ENCODE measurements around the gene INTS7.
"Not testable (repeated sequence)": the region's sequence is repeated elsewhere in the genome, so short reads cannot be mapped to it uniquely, and the experiment has no call there.

Gene INTS7

DNA sequence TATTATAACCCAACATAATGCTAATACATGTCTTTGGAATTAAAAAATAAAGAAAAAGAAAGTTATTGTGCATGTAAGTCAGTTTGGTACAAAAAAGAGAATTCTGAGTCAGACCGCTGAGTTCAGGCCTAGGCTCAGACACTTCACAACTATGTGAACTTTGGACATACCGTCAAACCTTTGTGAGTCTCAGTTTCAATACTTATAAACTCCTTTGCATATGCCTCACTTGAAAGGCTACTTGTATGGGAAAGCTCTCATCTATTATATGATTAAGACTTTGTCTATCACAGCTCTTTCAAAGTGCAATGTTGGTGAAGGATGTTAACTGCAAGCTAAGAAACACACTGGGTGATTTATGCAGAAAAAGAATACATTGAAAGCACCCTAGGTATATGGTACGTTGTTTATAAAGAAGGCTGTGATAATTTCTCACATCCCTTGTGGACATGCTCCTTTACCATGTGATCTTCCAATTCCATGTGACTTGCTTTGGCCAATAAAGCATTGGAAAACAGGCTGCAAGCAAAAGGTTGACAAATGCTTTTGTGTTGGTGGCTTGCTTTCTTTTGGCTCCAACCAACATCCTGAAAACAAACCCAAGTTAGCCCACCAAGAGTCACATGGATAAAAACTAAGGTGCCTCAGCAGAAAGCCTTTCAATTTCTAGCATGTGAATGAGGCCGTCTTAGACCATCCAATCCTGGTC lies 49.6 kb downstream of the INTS7 start:
- DNase-seq (ENCODE audit: low read depth in 3 of 3), result no peak

DNA sequence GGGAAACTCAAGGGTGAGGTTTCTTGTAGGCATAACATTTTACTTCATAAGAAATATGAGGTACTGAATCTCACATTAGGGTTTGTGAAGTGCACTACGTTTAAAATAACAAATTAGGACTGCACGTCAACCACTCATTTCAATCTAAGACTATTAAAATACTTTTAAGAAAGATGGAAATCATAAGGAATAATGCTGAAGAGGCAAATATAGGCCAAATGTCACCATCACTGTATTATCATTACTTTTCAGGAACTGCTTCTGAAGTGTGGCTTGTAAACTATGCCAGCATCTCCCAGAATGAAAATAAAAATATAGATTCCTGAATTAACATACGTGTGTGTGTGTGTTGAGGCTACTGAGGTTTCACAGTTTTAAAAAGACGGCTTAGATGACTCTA lies 56.8 kb downstream of the INTS7 start:
- no peak for DNase-seq (ENCODE audit: low read depth in 3 of 3)

DNA sequence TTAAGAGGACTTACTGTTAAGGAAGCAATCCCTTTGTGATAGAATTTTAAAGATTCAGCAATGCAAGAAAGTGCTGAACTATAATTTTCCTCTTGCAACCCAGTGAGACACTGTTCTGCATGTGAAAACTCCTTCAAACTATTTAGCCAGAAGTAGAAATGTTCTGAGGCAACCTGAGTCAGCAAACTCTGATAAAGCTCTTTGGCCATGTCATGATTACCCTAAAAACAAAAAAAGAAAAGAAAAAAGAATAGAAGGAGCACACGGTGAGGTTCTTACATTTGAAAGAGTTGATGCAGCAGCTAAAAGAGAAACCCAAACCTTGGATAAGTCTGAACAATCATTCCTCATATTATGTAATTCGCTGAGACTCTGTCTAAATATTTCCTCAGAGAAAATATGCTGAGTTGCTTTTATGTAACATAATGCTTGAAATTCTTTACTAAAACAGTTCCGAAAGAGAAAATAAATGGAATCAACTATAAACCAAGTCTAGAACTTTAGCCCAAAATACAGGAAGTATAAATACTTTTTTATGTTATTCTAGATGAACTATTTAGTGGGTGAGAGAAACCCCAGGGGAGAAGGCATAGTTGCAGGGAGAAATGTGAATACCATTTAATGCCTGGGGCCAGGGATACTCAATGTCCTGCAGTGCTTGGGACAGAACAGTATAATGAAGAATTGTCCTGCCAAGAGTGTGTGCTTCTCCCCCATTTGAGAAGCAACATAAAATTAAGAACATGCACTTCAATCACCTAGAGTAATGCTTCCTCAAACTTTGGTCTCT lies 60.0 kb downstream of the INTS7 start:
- DNase-seq (ENCODE audit: low read depth in 3 of 3), result no peak

DNA sequence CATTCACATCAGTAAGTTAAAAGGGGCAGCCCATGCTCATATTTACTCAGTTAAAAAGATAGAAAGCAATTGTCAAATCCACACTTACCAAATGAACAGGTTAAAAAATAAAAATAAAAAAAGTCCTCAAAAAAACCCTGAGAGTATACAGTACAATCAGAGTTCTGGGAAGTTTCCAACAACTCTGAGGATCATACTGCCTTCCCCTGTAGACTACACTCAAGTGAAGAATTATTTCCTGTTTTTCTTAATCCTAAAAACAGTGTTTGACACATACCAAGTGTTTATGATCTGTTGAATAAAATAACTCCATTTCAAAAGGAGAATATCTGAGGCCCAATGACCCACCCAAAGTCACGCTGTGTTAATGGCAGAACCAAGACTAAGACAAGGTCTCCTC lies 61.8 kb downstream of the INTS7 start:
- DNase-seq (ENCODE audit: low read depth in 3 of 3), result no peak

DNA sequence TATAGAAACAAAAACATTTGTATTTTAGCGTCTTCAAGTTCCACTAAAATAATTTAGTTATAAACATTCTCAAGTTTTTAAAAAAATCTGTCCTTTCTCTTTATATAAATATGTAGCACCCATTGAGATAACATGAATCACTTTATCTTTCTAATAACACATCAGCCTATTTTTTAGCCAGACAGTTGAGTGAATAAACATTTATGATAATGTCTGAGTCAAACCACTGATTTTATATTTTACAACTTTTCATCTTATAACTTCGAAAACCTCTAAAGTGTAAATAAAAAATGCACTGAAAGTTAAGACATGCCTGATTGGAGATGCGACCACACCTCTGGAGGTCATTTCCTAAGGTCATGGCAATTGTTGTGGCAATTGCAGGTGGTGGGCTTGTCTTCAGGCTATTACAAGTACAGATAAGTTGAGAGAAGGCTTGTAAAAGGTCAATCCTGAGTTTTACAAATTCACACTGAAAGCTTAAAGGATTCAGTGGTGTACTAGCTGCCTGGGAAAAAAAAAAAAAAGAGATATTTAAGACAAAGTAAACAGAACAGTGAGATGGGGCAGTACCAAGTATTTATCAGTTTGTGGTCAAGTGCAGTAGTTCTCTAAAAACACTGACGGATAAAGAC lies 67.0 kb downstream of the INTS7 start:
- DNase-seq (ENCODE audit: low read depth in 3 of 3), result no peak

DNA sequence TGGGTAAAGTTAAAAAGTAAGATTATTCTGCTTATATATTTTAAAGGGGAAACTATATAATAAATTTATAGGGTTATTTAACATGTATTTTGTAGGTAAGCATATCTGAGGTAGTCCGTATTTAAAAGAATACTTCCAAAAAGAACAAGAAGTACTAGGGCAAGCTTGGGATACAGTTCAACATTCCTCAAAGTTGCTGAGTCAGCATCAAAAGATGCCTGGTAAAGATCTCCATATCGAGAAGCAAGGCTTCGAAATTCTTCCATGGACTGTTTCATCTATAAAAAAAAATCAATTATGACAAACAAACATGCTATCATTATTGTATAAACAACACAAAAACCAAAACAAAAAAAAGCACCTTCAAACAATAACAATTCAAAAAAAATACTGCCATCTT lies 67.7 kb downstream of the INTS7 start:
- DNase-seq (ENCODE audit: low read depth in 3 of 3), result no peak

DNA sequence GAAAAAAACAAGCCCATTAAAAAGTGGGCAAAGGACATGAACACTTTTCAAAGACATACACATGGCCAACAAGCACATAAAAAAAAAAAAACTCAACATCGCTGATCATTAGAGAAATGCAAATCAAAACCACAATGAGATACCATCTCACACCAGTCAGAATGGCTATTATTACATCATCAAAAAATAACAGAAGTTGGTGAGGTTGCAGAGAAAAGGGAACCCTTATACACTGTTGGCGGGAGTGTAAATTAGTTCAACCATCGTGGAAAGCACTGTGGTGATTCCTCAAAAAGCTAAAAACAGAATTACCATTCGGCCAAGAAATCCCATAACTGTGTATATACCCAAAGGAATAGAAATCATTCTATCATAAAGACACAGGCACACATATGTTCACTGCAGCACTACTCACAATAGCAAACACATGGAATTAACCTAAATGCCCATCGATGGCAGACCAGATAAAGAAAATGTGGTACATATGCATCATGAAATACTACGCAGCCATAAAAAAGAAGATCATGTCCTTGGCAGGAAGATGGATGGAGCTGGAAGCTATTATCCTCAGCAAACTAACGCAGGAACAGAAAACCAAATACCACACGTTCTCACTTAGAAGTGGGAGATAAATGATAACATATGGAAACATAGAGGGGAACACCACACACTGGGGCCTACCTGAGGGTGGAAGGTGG lies 70.1 kb downstream of the INTS7 start:
- no peak for DNase-seq (ENCODE audit: low read depth in 3 of 3)

DNA sequence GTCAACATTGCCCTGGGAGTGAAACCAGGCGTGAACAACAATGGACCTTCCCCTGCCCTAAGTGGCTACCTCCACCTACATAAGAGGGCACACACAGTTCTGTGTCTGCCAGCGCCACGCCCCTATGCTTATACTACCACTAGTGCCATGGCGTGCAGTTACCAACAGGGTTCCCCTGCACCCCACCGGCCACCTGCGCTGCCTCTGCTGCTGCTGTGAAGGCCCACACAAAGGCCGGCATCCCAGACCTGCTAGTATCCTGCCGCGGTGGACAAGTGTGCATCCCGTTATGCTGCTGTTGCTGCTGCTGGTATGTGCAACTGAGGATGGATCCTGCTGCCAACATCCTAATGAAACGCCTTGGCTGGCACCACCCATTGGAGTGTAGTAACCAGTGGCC lies 75.7 kb downstream of the INTS7 start:
- DNase-seq (ENCODE audit: low read depth in 3 of 3), result no peak

DNA sequence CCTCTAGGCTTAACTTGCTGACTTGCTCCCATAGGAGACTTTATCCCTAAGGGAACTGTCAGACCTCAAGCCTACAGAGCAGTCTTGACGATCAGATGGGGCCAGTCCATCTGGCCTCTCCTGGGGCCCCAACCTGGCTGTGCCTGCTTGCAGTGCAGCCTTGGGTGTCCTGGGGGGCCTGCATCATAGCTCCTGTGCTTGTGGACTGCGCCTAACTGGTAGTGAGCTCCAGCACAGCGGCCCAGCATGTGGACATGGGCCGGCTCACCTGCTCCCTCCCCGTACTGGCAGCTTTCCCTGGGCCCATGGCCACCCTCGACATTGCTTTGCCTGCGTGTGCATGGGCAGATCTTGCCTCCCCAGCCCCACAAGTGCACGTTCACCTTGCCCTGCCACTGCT lies 76.1 kb downstream of the INTS7 start:
- no peak for DNase-seq (ENCODE audit: low read depth in 3 of 3)

DNA sequence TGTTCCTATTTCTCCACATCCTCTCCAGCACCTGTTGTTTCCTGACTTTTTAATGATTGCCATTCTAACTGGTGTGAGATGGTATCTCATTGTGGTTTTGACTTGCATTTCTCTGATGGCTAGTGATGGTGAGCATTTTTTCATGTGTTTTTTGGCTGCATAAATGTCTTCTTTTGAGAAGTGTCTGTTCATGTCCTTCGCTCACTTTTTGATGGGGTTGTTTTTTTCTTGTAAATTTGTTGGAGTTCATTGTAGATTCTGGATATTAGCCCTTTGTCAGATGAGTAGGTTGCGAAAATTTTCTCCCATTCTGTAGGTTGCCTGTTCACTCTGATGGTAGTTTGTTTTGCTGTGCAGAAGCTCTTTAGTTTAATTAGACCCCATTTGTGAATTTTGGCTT lies 81.3 kb downstream of the INTS7 start:
- DNase-seq (ENCODE audit: low read depth in 3 of 3), result not testable (repeated sequence)

DNA sequence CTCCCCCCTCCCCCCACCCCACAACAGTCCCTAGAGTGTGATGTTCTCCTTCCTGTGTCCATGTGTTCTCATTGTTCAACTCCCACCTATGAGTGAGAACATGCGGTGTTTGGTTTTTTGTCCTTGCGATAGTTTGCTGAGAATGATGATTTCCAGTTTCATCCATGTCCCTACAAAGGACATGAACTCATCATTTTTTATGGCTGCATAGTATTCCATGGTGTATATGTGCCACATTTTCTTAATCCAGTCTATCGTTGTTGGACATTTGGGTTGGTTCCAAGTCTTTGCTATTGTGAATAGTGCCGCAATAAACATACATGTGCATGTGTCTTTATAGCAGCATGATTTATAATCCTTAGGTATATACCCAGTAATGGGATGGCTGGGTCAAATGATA lies 81.8 kb downstream of the INTS7 start:
- not testable (repeated sequence) for DNase-seq (ENCODE audit: low read depth in 3 of 3)

DNA sequence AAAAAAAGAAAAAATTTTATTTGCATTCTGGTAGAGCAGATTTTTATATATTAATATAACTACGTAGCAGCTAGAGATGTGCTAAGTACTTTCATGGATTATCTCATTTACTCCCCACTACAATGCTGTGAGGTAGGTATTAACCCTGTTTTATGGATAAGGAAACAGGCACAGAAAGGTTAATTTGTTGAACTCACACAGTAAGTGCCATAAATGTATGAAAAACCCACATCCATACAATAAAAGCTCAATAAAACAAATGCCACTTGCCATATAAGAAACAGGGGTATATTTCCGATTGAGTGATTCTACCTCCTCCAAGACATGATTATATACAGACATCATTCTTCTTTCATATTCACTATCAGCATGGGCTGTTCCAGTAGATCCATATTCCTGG lies 83.1 kb downstream of the INTS7 start:
- no peak for DNase-seq (ENCODE audit: low read depth in 3 of 3)

DNA sequence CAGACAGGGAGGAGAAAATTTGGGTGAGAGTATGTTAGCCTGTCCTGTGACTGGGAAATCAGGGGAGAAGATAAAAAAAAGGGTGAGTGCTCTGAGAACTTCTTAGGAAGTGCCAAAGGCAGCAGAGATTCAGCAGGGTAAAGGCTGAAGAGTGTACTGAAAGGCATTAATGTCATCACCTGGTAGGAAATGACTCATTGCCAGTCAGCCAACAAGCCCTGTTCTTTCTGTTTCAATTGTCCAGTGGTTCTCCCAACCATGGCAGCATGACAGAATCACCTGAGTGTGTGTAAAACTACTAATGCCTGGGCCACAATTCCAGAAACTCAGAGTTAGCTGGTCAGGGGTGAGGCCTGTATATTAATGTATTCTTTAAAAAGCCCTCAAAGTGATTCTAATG lies 83.5 kb downstream of the INTS7 start:
- no peak for DNase-seq (ENCODE audit: low read depth in 3 of 3)

DNA sequence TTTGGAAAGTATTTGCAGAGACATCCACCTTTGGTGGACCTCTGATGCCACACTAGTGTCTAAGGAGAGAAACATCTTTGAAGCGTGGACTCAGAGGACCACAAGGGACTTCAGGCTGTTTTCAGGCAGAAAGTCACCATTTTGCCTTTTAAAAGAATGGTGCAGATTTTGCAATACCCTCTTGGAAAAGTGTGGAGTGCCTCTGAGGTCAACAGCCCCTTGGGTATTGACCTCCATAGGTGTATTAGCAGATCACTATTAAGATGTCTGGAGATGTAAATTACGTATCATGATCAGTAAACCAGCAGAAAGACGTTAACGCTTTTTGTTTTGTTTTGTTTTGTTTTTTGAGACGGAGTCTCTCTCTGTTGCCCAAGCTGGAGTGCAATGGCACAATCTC lies 87.0 kb downstream of the INTS7 start:
- DNase-seq (ENCODE audit: low read depth in 3 of 3), result no peak

DNA sequence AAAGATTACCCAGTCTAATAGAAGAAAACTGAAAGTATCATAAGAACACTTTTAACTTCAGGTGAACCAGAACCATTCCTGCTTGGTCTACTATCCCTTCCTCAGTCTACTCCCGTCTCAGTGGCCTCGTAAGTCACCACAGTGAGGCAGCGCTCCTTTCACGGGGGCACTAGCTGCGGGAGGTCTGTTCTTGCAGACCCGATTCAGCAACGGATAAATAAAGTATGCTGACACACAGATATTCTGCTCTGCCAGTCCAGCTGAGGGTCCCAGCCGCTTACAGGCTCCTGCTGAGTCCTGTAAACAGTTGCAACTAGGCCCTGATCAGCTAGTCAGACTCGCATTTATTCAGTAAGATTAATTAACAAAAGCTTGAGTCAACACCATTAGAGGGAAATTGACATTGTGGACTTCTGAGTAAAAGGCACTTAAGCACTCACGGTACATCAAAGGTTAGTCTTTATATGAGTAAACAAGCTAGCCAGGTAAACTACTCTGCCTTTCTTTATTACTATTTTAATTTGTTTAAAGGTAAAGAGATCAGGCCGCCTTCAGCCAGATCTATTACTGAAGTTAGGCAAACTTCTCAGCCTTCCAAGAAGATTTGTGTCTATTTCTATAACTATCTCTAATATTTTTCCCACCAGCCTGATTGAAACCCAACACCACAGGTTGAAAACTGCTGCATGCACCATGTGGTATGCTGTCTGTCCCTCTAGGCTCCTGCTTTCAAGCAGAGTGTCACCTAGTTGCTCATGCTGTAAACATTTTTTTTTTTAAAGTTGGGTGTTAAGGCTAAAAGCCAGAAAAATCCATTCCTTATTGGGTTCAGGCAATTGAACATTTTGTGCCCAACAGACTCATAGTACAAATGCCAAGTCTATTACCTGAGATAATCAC lies 87.7 kb downstream of the INTS7 start:
- no peak for DNase-seq (ENCODE audit: low read depth in 3 of 3)

DNA sequence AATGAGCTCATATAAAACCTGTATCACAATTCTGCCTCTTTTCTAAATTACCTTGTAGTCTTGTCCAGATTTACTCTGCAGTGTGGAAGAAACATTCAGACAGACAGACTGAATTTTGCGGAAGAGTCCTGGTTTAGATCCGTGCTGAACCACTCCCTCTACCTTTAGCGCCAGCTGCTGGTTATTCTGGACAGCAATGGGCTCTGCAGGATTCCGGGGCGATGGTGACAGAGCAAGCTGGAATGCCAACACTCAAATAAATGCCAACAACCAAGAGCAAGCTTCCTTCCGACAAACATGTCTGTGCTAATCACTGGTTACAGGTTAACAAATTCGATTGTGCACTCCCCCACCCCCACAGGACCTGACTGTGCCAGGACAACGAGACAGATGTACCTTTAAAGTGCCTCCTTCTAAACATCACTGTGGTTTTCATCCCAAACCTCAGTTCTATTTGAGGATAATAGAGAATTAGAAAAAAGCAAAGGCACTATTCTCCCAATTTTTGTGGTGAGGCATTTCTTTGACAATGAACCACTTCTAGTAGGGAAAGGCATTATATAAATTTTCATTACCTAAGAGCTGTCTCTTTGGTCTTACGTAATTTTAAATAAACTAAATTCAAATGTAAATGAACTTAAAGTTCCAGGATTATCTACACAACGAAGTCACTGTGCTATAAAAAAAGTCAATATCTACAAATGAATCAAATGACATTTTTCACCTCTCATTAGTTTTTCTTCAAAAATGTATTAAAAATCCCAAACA lies 90.4 kb downstream of the INTS7 start:
- no peak for DNase-seq (ENCODE audit: low read depth in 3 of 3)

DNA sequence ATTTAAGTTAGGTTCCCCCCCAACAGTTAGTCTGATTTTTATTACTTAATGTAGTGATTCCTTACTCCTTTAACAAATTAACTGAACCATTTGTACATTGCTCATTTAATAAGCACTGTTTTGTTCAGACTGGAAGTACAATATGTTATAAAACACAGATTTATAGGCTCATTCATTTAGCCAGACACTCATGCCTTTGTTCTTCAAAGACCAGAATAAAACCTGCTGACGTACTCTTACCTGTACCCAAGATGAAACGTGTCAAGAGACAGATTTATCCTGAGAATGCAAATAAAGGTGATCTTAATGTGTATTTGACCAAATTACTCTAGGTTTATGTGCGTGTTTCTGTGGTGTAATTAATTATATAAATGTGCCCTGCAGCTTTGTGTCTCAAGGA lies 92.8 kb downstream of the INTS7 start:
- DNase-seq (ENCODE audit: low read depth in 3 of 3), result no peak

DNA sequence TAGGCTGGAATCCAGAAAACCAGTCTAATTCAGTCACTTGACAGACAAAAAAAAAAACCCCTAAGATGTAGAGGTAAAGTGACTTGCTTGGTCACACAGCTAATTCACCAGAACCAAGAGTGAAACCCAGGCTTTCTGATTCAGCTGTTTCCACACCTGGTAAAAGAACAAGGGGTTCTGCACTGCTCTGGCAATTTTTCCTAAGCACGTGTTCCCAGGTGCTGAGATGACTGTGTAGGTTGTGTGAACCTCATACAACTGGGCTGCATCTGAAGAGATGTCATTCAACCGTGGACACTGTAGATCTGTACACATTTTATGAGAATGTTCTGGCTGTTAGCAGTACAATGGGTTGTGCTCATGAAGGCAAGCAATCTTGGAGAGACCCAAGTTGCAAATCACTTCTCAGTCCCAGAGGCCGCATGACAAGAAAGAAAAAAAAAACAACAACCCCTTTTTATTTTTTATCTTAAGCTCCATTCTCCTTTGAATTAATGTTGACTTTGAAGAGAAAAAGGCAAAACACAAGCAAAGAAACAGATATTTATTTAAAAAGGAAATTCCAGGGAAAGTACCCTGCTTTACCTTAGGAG lies 95.4 kb downstream of the INTS7 start:
- no peak for DNase-seq (ENCODE audit: low read depth in 3 of 3)

DNA sequence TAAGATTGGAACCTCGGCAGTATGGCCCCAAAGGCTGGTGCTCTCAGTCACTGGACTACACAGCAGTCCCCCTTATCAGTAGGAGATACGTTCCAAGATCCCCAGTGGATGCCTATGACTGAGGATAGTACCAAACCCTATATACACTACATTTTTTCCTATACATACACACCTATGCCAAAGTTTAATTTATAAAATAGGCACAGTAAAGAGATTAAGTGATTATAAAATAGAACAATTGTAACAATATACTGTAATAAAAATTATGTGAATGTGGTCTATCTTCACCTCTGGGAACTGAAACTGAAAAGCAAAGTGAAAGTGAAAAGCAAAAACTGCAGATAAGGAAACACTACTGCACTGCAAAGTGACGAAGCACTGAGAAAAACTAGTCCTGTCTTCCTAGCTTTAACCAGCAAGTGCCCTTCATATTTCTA lies 96.8 kb downstream of the INTS7 start:
- DNase-seq (ENCODE audit: low read depth in 3 of 3), result no peak

DNA sequence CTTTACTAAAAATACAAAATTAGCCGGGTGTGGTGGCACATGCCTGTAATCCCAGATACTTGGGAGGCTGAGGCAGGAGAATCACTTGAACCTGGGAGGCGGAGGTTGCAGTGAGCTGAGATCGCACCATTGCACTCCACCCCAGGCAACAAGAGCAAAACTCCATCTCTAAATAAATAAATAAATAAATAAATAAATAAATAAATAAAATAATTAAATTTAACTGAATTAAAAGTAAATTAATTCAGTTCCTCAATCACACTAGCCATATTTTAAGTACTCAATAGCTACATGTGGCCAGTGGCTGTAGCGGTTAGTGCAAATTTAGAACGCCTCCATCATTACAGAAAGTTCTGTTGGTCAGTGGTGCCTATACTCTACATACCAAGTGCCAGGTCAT lies 97.9 kb downstream of the INTS7 start:
- not testable (repeated sequence) for DNase-seq (ENCODE audit: low read depth in 3 of 3)

All from stimulated activated CD4-positive, alpha-beta T cell treated with anti-CD3 and anti-CD28 coated beads, TNF-alpha, amount 100 ng/mL, for 4 hours (primary cell).